Measurements from ENCODE around the gene SERF2. TPM values are rescaled to one million over a fixed set of nuclear protein-coding genes. Genes with fewer than 3 reads are reported as not detected.
"Not testable (repeated sequence)": the region's sequence is repeated elsewhere in the genome, so short reads cannot be mapped to it uniquely, and the experiment has no call there.

Gene SERF2
- polyA plus RNA-seq, 4 donors: 568 to 773 (median 657) TPM

DNA sequence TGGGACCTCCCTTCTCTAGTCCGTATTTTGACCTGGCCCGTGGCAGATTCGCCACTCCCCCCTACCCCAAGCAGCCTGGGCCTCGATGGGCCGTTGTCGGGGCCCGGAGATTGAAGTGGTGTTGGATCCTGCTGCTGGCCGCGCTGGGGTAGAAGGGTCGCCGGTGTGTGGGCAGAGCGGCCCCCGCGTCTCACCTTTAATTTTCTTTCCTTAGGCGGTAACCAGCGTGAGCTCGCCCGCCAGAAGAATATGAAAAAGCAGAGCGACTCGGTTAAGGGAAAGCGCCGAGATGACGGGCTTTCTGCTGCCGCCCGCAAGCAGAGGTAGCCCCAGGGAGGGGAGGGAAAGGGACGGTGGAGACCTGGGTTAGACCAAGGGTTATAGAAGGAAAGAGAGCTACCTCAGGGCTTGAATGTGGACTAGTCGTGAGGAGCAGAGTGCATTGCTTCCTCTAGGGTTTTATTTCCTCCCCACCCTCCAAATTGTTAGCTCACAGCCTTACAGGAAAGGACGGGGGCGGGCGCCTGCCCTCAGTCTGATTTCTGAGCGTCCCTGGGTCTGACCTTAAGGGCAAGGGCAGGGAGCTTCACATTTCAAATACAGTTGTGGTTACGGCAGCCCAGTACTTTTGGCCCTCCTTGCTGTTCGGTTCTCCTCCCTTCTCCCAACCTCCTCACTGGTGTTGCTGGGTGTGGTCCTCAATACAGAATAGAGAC lies 799 bp downstream of the SERF2 start:
- no peak for DNase-seq (ENCODE audit: low read depth in 4 of 4, low spot score in 3 of 4)

DNA sequence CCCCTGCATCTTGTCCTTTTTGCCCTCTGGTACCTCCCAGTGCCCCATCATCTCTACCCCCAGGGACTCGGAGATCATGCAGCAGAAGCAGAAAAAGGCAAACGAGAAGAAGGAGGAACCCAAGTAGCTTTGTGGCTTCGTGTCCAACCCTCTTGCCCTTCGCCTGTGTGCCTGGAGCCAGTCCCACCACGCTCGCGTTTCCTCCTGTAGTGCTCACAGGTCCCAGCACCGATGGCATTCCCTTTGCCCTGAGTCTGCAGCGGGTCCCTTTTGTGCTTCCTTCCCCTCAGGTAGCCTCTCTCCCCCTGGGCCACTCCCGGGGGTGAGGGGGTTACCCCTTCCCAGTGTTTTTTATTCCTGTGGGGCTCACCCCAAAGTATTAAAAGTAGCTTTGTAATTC lies 1.5 kb downstream of the SERF2 start:
- DNase-seq (ENCODE audit: low read depth in 4 of 4, low spot score in 3 of 4): no peak

DNA sequence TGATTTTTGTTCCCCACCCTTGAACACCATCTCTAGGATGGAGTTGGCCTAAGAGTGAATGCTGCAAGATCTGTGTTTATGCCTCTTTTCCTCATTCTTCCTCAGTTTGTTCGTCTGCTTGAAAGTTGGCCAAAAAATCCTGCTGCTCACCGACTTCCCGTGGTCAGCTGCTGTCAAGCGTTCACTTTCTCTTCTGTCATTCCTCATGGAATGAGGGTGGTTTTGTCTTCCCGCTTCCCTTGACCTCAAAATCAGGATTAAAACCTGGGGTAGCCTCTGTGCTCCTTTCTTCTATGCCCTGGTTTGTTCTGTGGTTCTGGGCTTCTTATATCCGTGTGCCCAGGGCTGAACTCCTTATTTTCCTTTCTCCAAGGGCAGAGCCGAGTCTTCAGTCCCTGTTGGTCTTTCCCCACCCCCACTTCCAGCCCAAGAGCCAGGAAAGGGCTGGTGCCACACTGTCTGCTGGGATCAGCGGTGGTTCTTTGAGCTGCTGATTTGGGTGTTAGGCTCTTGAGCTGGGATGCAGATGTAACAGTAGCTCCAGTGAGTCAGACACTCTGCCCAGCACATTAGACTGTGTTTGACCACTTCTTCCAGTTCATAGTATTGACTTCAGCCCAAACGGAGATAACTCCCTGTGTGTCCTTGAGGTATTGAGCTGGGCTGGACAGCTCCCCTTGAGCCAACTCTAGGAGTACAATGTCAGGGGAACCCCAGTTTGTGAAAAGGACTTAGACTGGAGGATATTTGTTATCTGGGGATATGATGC lies 2.3 kb downstream of the SERF2 start:
- no peak for DNase-seq (ENCODE audit: low read depth in 4 of 4, low spot score in 3 of 4)

DNA sequence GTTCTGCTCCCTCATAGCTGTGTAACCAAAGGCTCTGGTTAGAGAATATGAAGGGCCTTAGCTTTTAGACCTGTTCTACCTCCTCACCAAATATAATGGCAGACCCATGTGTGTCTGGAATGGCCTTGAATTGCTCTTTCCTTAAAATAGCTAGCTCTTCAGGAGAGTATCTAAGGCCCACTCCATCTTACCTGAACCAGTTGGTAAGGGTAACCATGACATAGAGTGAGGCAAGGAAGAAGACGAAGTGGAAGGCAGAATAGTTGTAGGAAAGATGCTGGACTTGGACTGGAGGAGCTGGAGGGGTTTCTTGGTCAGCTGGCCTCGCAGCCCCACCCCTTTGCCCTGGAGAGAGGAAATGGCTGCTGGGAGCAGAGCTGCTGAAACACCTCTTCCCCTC lies 3.1 kb downstream of the SERF2 start:
- no peak for DNase-seq (ENCODE audit: low read depth in 4 of 4, low spot score in 3 of 4)

DNA sequence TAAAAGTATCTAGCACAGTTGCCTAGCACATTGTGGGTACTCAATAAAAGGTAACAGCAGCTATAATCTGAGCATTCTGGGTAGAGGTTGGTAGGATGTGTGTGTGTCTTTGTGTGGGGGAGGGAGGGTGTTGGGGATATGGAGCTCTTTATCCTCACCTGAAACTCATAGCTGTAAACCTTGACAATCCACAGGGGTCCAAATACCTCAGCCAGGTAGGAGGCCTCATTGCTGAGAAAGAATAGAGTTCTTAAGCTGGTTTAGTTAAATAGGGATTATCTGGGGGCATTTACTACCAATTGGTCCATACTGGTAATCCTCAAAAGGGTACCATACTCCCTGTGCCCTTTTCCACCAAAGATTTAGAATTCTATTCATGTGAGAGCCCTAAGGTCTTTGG lies 3.9 kb downstream of the SERF2 start:
- DNase-seq (ENCODE audit: low read depth in 4 of 4, low spot score in 3 of 4): no peak

DNA sequence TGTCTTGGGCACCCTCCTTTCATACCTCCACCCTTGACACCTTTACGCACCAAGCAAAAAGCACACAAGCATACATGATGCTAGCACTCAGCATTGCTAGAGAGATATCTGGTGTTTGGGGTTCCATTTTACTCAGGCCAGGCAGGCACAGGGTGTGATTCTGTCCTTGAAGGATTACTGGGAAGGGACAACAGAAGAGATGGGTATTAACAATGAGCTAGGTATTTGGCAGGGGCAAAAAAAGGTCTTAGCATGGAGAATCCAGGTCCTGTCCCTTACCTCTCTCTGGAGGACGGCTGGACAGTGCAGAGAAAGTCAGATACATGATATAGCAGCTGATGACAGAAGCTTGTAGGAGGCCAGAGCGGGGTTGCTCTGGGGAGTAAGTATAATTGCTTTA lies 4.4 kb downstream of the SERF2 start:
- no peak for DNase-seq (ENCODE audit: low read depth in 4 of 4, low spot score in 3 of 4)

DNA sequence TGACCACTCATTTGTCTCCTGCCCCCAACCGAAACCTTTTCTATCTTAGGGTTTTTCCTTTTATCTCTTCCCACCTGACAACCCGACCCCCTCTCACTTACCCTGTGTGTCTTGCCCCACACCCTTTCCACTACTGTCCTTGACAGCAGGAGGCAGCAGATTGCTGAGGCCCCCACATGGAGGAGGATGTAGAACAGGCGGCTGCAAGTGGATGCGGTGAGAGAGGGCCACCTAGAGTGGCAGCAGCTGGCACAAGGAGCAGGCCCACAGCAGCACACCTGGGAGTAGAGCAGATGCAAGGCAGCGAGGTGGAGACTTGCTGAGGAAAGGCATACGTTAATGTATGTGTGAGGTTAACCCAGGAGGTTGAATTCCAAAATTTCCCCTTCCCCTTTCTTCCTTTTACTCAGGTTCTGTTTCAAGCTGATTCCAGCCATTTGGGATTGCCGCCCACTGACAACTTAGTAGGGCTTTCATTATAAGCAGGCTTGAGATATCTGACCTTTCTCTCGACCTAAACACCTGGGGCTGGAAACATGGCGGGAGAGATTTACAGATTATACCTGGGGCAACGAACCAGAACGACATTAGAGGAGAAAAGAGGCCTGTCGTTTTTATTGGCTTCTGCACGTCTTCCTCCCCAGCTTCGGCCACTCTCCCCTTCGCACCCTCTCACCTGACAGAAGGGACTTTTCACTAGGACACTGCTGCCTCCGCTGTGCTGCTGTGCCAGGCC lies 7.3 kb downstream of the SERF2 start:
- no peak for DNase-seq (ENCODE audit: low read depth in 4 of 4, low spot score in 3 of 4)

DNA sequence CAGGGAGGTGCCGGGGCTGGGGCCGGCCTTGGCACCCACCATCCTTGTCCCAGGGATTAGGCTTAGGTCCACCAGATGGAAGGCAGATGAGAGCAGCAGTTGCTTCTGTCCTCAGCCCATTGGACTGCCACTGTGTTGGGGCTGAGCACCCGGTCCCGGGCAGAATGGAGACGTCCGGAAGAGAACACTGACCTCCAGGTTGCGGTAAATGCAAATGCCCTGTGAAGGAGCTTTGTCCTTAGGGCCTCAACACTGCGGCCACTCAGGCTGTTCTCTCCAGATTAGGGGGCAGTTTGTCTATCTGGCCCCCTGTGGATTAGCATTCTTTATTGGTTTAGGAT lies 7.8 kb downstream of the SERF2 start, which contains the start of gene SERINC4:
Gene SERINC4, minus strand, starts transcription at position 276 of the 341 bp plus-strand sequence. Its CDS starts 234 bp downstream, at position 42.
- DNase-seq (ENCODE audit: low read depth in 4 of 4, low spot score in 3 of 4): no peak

DNA sequence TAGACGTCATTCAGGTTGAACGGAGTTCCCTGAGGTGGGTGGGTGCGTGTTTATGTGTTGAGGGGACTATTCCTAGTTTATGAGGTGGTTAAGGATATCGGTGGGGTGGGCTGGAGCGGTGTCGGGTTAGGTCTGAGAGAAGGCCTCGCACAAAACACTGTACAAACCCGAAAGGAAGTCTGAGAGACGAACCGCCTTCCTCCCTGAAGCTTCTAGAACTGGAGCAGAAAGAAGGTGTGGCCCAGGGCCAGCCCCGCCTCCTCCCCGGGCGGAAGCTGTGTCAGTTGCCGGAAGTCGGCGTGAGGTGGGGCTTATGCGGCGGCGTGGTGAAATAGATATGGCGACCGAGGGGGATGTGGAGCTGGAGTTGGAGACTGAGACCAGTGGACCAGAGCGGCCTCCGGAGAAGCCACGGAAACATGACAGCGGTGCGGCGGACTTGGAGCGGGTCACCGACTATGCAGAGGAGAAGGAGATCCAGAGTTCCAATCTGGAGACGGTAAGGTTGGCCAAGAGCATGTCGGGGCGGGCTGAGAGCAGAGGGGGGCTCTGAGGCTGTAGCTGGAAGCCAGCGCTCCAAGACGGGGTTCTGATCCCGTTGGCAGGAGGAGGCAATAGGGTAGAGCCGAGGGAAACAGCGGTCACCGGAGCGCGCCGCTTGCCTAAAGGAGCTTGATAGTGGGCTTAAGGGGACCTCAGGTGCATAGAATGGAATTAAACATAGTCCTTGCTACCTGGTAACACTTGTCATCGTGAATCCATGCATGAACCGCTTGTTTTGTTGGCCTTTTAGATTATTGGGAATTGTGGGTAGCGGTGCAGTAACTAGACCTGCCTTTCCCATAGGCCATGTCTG lies 8.4 kb downstream of the SERF2 start, which contains the start of gene HYPK:
Gene HYPK, plus strand, starts transcription at position 314 of the 856 bp plus-strand sequence. Its CDS starts 24 bp downstream, at position 338.
- peak in 3 of 4 donors; percentile 76 to 82 (median 77) for DNase-seq (ENCODE audit: low read depth in 4 of 4, low spot score in 3 of 4)

DNA sequence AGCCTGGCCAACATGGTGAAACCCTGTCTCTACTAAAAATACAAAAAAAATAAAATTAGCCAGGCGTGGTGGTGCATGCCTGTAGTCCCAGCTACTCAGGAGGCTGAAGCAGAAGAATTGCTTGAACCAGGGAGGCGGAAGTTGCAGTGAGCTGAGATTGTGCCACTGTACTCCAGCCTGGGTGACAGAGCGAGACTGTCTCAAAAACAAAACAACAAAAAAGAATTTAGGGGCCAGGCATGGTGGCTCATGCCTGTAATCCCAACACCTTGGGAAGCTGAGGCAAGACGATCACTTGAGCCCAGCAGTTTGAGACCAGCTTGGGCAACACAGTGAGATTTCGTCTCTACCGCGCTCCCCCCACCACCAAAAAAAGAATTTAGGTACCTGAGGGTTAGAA lies 10.6 kb downstream of the SERF2 start:
- not testable (repeated sequence) for DNase-seq (ENCODE audit: low read depth in 4 of 4, low spot score in 3 of 4)

DNA sequence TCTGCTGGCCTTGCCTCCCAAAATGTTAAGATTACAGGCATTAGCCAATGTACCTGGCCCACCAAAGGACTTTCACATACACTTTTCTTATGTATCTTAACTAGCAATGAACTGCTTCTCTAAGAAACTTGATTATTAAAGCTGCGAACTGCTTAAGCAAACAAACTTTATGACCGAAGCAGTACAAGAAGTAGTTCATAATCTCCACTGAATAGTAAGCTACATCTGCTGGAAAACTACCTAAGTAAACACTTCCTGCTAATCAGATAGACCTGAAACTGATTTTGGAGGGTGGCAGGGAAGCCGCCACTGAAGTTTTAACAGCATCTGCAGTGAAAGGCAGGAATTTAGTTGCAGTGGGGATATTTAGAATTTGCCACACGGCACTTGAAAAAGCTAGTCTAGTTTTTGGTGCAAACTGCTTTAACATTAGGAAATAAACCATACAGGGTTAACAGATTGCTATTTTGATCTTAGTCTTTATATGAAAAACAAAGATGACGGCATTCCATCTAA lies 16.4 kb downstream of the SERF2 start:
- DNase-seq (ENCODE audit: low read depth in 4 of 4, low spot score in 3 of 4): no peak

DNA sequence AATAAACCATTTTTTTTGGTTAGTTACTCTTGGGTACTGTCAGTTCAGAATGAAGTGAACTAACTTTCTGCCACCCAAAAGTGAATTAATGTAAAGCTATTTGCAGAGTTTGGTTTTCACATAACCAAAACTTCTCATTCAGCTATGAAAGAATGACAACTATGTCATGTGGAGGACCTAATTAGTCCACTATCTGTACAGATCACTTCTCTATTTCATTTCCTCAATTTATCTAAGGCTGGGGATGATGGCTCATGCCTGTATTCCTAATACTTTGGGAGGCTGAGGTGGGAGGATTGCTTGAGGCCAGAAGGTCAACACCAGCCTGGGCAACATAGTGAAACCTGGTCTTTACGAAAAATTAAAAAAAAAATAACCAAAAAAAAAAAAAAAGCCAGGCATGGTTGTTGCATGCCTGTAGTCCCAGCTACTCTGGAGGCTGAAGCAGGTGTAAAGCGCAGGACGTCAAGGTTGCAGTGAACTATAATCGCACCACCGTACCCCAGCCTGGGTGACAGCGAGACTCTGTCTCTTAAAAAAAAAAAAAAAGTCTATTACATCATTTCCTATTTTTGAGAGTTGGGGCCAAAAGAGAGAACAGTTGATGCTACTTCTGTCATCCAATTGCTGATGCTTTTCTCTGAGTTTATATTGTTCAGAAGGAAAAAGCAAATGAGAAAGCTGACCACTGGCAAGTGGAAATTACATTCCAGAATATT lies 17.0 kb downstream of the SERF2 start:
- DNase-seq (ENCODE audit: low read depth in 4 of 4, low spot score in 3 of 4): no peak

DNA sequence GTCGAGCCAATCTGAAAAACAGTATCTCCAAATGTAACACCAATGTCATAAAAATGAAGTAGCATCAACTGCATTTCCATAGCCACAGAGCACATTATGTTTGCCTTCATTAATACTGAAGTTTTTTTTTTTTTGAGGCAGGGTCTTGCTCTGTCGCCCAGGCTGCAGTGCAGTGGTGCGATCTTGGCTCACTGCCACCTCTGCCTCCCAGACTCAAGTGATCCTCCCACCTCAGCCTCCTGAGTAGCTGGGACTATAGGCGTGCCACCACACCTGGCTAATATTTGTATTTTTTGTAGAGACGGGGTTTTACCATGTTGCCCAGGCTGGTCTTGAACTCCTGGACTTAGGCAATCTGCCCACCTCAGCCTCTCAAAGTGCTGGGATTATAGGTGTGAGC lies 22.9 kb downstream of the SERF2 start:
- DNase-seq (ENCODE audit: low read depth in 4 of 4, low spot score in 3 of 4): not testable (repeated sequence)

DNA sequence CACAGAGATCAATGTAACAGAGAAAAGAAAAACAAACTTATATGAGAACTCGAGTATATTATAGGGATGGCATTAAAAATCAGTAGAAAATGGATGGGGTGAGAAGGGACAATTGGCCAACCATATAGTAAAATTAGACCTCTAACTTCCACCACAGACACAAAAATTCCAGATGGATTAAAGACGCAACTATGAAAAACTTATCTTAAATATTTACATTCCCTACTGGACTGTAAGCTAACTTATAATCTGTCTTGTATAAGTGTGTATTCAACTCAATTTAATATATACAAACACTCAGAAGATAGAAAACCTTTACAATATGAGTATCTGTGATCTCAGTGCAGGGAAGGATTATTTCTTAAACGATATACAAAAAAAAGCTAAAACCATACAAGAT lies 29.4 kb downstream of the SERF2 start:
- DNase-seq (ENCODE audit: low read depth in 4 of 4, low spot score in 3 of 4): no peak

DNA sequence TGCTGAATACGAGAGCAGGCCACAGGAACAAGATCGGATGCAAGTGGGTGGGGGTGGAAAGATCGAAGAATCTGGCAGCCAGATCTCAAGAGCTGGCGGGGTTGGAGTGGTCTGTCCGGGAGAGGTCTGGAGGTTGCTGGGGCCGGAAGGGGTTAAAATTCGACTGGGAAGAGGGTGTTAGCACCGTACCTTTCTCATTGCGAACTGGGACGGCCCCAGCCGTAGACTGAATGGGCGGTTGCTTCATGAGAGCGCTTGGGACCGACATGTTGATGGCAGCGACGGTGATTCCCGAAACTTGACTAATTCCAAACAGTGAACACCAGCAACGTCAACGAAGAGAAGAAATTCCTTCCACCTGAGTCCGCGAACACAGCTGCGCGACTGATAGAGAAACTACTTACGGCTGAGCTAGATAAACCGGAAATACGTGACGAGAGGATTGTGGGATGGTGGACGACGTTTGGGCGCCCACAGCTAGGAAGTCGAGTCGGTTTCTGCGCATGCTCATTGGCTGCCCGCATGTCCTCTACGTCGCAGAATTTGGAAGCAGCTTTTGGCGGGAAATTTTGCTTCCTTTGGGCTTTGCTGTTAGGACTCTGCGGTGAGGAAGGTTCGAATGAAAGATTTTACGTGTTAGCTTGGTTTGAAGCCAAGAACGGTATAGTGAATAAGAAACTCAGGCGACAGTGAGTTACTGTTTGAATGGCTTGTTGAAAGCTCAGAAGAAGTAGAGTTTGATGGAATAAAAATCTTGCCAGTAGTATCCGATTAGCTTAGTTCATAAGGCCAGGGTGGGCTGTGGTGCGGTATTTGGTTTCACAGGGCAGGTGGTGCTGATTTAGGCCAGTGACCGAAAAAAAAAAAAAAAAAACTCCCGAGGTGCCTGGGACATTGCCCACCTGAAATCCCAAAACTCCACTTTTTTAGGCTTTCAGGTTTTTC lies 32.5 kb downstream of the SERF2 start, which contains the start of gene MFAP1:
Gene MFAP1, minus strand, starts transcription at position 389 of the 945 bp plus-strand sequence. Its CDS starts 121 bp downstream, at position 268.
- peak; percentile 85 to 93 (median 90) for DNase-seq (ENCODE audit: low read depth in 4 of 4, low spot score in 3 of 4)

DNA sequence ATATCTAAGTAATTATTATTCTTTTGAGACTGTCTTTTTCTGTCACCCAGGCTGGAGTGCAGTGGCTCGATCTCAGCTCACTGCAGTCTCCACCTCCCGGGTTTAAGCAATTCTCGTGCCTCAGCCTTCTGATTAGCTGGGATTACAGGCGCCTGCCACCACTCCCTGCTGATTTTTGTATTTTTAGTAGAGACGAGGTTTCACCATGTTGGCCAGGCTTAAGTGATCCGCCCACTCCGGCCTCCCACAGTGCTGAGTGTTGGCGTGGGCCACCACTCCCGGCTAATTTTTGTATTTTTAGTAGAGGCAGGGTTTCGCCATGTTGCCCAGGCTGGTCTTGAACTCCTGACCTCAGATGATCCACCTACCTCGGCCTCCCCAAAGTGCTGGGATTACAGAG lies 33.2 kb downstream of the SERF2 start:
- not testable (repeated sequence) for DNase-seq (ENCODE audit: low read depth in 4 of 4, low spot score in 3 of 4)

DNA sequence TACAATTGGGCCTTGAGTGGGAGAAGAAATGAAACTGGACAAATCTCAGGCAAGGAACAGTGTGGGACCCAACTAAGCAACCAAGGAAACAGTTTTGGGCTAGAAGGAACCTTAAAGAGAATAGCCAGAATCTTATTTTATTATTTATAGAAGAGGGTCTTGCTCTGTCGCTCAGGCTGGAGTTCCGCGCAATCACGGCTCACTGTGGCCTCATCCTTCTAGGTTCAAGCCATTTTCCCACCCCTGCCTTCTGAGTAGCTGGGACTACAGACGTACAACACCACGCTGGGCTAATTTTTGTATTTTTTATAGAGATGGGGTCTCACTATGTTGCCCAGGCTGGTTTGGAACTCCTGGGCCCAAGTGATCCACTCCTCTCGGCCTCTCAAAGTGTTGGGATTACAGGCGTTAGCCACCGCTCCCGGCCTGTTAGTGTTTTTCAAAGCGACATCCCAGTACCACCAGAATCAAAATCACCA lies 33.9 kb downstream of the SERF2 start:
- DNase-seq (ENCODE audit: low read depth in 4 of 4, low spot score in 3 of 4): no peak

Data from left renal pelvis (tissue), 4 donors.